ENCODE measurements around the gene KRT17.
"Not testable (repeated sequence)": the region's sequence is repeated elsewhere in the genome, so short reads cannot be mapped to it uniquely, and the experiment has no call there.

Gene KRT17

GRCh38 chr17:41627316-41628072 is 3.1 kb upstream of the KRT17 start:
- TF ChIP-seq Cebpa-rat (IDR thresholded peaks at IDR 0.05) = no peak
- Histone ChIP-seq H3K27me3 (no peaks in the 10 kb centered on the region), H4K20me1 (no peaks in the 10 kb centered on the region), H3K4me3 (no peak overlapping the region), H3K27ac (no peak overlapping the region), H3K4me1 (peaks cover 9% of the 10 kb centered on the region; the same call in 1 of the 2 replicates), H3K9ac (no peak overlapping the region), H3K36me3 (no peaks in the 10 kb centered on the region), H3K4me2 (no peak overlapping the region), H3K9me3 (no peaks in the 10 kb centered on the region)

- H3K9me3 ChIP-seq, H3K9ac ChIP-seq, H3K4me3 ChIP-seq, H3K4me2 ChIP-seq, H3K4me1 ChIP-seq, H4K20me1 ChIP-seq, H3K27ac ChIP-seq, H3K27me3 ChIP-seq, H3K36me3 ChIP-seq: not testable (repeated sequence)
These were observed 2.5 kb upstream of the KRT17 start for GRCh38 chr17:41626914-41627295.

- H3K27me3 ChIP-seq, H3K9ac ChIP-seq, H3K4me2 ChIP-seq, H4K20me1 ChIP-seq, H3K27ac ChIP-seq, H3K4me1 ChIP-seq, H3K36me3 ChIP-seq, H3K4me3 ChIP-seq, H3K9me3 ChIP-seq: not testable (repeated sequence)
These were observed 1.9 kb upstream of the KRT17 start for GRCh38 chr17:41626028-41626913.

- Histone ChIP-seq H3K27ac (no peak overlapping the region), H3K4me3 (no peak overlapping the region), H3K9me3 (no peaks in the 10 kb centered on the region), H3K4me2 (no peak overlapping the region), H3K27me3 (no peaks in the 10 kb centered on the region), H3K4me1 (peaks cover 9% of the 10 kb centered on the region; the same call in 1 of the 2 replicates), H3K36me3 (no peaks in the 10 kb centered on the region), H3K9ac (no peak overlapping the region), H4K20me1 (no peaks in the 10 kb centered on the region)
- no peak for TF ChIP-seq Cebpa-rat (IDR thresholded peaks at IDR 0.05)
These were observed 1.2 kb upstream of the KRT17 start for GRCh38 chr17:41625602-41626001.

GRCh38 chr17:41623184-41623861 is 1.1 kb downstream of the KRT17 start:
- not testable (repeated sequence) for H3K9ac ChIP-seq, H3K4me3 ChIP-seq, H3K9me3 ChIP-seq, H3K27ac ChIP-seq, H3K4me1 ChIP-seq, H3K4me2 ChIP-seq, H4K20me1 ChIP-seq, H3K27me3 ChIP-seq, H3K36me3 ChIP-seq

- H3K36me3 ChIP-seq, H3K4me1 ChIP-seq, H3K9ac ChIP-seq, H3K27me3 ChIP-seq, H4K20me1 ChIP-seq, H3K4me2 ChIP-seq, H3K9me3 ChIP-seq, H3K4me3 ChIP-seq, H3K27ac ChIP-seq: not testable (repeated sequence)
These were observed 1.8 kb downstream of the KRT17 start for GRCh38 chr17:41622340-41623183.

GRCh38 chr17:41621916-41622315 is 2.5 kb downstream of the KRT17 start:
- TF ChIP-seq Cebpa-rat (IDR thresholded peaks at IDR 0.05) = no peak
- no peak overlapping the region for H3K4me3 ChIP-seq
- H3K4me1 ChIP-seq = peaks cover 10% of the 10 kb centered on the region
- no peaks in the 10 kb centered on the region for H4K20me1 ChIP-seq
- H3K27me3 ChIP-seq = no peaks in the 10 kb centered on the region
- no peak overlapping the region for H3K9ac ChIP-seq
- H3K9me3 ChIP-seq = no peaks in the 10 kb centered on the region
- no peak overlapping the region for H3K4me2 ChIP-seq
- no peak overlapping the region for H3K27ac ChIP-seq
- no peaks in the 10 kb centered on the region for H3K36me3 ChIP-seq

GRCh38 chr17:41621435-41621817 is 2.9 kb downstream of the KRT17 start:
- H3K9ac ChIP-seq, H3K4me2 ChIP-seq, H3K36me3 ChIP-seq, H3K27me3 ChIP-seq, H3K27ac ChIP-seq, H3K4me3 ChIP-seq, H3K9me3 ChIP-seq, H4K20me1 ChIP-seq: not testable (repeated sequence)
- peaks cover 15% of the 10 kb centered on the region for H3K4me1 ChIP-seq

GRCh38 chr17:41620583-41621434 is 3.6 kb downstream of the KRT17 start:
- Histone ChIP-seq H3K36me3 (no peaks in the 10 kb centered on the region), H3K4me2 (no peak overlapping the region), H3K4me1 (peaks cover 19% of the 10 kb centered on the region), H3K27ac (no peak overlapping the region), H4K20me1 (no peaks in the 10 kb centered on the region), H3K4me3 (no peak overlapping the region), H3K27me3 (no peaks in the 10 kb centered on the region), H3K9ac (no peak overlapping the region), H3K9me3 (no peaks in the 10 kb centered on the region)
- TF ChIP-seq Cebpa-rat (IDR thresholded peaks at IDR 0.05) = no peak

- H3K4me1 ChIP-seq = peaks cover 19% of the 10 kb centered on the region
- H3K4me2 ChIP-seq, H3K9me3 ChIP-seq, H3K27ac ChIP-seq, H3K36me3 ChIP-seq, H3K4me3 ChIP-seq, H3K9ac ChIP-seq, H4K20me1 ChIP-seq, H3K27me3 ChIP-seq: not testable (repeated sequence)
These were observed 4.3 kb downstream of the KRT17 start for GRCh38 chr17:41619927-41620582.
